Hematopoietic multipotent progenitor cell treated with erythropoietin and hydrocortisone succinate and interleukin-3 and kit ligand, for 17 days (in vitro differentiated cells): ENCODE results near the gene PTPRF.

Experiments used
- DNase-seq: peaks from one replicate; pipeline ENCODE4 v3.0.0-alpha.2; 2015; ENCODE audit warnings: low spot score

The PTPRF gene

DNA sequence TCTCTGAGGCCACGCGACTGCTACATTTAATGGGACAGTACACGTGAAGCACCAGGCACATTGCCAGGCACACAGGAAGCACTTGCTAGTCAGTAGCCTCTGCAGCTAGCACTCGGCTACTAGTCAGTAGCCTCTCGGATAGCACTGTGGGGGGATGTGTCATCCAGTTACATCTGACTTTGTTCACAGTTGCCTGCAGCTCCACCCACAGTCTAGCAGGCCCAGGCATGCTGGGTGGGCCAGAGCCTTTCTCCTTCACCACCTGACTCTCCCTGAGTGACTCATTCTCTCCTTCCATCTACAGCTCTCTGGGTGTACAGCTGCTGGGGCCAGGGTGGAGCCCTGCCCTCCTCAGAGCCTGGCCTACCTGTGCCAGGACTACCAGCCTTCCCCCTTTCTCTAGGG lies 51.5 kb downstream of the PTPRF start:
- peak; percentile 25 for DNase-seq

- no peak for DNase-seq
Measured at GRCh38 chr1:43583058-43583457, 52.4 kb downstream of the PTPRF start.

DNA sequence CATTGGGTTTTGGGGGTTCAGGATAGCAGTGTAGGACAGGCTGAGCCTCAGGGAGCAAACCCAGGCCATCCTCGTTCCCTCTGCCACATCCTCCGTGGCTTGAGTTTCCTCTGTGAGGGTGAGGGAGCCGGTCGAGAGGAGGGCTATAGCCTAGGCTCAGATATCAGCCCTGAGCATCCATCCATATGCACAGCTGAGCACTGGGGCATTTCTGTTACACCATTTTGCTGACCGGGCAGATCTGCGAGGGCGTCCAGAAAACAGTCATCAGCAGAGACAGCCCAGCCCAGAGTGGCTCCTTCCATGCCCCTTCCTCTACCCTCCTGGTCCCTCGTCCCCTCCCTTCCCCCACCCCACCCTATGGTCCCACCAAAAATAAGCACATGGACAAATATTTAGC lies 53.5 kb downstream of the PTPRF start:
- DNase-seq, result no peak

DNA sequence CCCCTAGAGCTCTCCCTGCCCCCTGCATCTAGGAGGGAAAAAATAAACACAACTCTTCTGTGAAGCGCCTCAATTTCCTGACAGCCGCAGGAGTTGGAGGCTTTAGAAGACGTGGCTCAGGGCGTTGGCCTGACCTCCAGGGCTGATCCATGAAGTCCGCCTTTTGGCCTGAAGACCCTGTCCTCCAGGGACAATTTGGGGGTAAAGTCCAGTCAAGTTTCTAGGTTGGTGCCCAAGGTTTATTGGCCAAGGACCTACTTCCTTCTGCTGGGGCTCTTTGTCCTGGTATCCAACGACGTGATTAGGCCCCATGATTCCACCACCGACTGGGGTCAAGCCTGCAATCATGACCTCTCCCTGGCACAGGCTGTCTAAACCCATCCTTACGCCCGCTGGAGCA lies 54.9 kb downstream of the PTPRF start:
- no peak for DNase-seq

- DNase-seq, result no peak
Measured at GRCh38 chr1:43586136-43586731, 55.6 kb downstream of the PTPRF start.

- no peak for DNase-seq
Measured at GRCh38 chr1:43587001-43587400, 56.3 kb downstream of the PTPRF start.

- no peak for DNase-seq
Measured at GRCh38 chr1:43587594-43587993, 56.9 kb downstream of the PTPRF start.

DNA sequence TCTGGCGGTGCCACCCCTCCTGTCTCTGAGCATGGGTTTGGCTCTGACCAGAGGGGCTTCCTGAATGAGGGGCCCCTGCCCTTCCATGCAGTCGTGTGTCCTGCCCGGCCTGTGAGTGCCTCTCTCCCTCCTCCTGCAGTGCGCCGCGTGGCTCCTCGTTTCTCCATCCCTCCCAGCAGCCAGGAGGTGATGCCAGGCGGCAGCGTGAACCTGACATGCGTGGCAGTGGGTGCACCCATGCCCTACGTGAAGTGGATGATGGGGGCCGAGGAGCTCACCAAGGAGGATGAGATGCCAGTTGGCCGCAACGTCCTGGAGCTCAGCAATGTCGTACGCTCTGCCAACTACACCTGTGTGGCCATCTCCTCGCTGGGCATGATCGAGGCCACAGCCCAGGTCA lies 57.9 kb downstream of the PTPRF start:
- no peak for DNase-seq

- no peak for DNase-seq
Measured at GRCh38 chr1:43590388-43590925, 59.8 kb downstream of the PTPRF start.

DNA sequence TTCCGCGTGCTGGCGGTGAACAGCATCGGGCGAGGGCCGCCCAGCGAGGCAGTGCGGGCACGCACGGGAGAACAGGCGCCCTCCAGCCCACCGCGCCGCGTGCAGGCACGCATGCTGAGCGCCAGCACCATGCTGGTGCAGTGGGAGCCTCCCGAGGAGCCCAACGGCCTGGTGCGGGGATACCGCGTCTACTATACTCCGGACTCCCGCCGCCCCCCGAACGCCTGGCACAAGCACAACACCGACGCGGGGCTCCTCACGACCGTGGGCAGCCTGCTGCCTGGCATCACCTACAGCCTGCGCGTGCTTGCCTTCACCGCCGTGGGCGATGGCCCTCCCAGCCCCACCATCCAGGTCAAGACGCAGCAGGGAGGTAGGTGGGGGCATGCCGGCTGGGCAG lies 60.5 kb downstream of the PTPRF start:
- no peak for DNase-seq

GRCh38 chr1:43592051-43592665 lies 61.5 kb downstream of the PTPRF start:
- no peak for DNase-seq

DNA sequence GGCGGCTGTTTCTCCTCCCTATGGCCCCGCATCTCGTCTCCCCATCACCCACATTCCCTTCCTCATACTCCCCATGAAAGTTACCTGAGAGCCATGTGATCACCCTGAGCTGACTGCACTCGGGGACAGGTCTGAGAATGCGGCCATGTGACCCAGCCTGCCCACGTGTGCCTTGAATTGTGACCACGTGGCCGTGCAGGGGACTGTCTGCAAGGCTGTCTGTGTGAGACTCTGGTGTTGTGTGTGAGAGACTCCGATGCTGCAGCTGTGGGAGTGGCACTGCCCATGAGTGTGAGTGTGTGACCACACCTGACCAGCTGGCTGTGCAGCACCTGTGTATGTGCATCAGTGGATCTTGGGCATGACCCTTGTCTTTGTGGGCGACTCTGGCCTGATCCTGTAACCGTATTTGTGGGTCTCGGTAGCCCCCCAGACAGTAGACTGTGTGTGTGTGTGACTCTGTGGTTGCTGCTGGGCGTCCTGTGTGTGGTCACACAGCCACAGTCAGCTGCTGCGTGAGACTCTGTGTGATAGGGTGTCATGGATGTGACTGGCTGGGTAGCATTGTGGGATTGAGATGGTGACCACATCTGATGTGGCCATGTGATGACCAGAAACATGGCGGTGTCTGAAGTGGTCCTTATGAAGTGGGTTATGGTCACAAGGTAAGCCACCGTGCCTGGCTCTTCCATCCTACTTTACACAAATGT lies 62.4 kb downstream of the PTPRF start:
- no peak for DNase-seq

GRCh38 chr1:43596579-43596978 lies 65.9 kb downstream of the PTPRF start:
- no peak for DNase-seq

DNA sequence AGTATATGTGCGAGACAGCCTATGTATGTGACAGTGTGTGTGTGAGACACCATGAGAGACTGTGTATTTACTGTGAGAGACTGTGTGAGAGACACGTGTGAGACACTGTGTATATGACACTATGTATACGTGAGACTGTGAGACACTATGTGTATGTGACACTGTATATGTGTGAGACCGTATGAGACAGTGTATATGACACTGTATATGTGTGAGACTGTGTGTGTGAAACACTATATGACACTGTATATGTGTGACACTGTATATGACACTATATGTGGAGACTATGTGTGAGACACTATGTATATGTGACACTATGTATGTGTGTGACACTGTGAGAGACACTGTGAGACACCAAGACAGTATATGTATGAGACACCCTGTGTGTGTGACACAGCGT lies 66.3 kb downstream of the PTPRF start:
- peak; percentile 9 for DNase-seq

DNA sequence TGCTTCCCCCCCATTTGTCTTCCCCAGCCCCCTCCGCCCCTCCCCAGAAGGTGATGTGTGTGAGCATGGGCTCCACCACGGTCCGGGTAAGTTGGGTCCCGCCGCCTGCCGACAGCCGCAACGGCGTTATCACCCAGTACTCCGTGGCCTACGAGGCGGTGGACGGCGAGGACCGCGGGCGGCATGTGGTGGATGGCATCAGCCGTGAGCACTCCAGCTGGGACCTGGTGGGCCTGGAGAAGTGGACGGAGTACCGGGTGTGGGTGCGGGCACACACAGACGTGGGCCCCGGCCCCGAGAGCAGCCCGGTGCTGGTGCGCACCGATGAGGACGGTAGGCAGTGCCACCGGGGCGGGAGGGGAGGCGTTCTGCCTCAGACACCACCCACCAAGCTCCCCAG lies 67.0 kb downstream of the PTPRF start:
- DNase-seq, result no peak

DNA sequence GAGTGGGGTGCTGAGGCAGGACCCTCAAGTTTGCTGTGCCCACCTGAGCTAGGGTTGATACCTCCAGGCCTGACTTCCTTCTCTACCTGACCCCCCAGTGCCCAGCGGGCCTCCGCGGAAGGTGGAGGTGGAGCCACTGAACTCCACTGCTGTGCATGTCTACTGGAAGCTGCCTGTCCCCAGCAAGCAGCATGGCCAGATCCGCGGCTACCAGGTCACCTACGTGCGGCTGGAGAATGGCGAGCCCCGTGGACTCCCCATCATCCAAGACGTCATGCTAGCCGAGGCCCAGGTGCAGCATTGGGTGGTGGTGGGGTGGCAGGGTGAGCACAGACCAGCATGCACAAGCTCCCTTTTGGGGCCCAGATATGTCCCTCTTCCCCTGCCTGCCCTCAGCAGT lies 67.9 kb downstream of the PTPRF start:
- no peak for DNase-seq

DNA sequence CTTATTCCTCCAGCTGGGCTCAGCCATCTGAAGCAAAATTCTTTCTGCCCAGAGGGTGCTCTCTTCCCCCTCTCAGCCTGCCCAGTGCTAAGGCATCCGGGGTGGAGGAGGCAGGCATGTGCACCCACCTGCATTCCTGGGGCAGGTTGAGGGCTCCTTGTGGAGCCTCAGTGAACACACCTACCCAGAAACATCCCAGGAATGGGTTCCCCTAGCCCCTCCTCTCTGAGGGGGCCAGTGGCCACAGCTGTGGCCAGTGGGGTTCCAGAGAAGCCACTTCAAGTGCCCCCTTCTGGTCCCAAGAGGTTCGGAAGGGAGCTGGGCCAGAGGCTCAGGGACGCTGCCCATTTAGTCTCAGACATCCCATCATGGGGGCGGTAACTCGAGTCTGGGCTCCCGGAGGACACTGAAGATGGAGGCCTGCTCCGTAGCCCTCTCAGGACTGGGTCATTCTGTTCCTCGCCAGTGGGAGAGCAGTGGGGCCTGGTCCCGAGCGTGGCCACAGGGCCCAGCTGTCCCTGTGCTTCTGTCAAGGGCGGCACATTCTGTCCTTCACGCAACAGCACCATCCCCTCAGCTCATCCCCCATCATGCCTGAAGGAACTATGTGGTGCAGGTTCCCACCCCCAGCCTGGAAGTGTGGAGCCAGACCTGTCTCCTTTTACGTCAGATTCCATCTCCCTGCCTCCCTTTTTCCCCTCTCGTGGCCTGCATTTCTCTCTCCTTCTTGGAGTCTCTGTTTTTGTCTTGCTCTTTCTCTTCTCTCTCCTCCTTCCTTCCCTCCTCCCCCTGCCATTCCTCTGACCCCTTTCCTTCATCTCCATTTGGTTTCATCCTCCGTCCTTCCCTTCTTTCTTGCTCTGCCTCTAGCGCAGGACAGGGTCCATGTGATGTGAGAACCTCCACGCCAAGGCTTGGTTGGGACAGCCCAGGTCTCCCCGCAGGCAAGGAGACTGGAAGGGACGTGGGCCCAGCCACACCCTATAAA lies 69.6 kb downstream of the PTPRF start:
- DNase-seq, result no peak

DNA sequence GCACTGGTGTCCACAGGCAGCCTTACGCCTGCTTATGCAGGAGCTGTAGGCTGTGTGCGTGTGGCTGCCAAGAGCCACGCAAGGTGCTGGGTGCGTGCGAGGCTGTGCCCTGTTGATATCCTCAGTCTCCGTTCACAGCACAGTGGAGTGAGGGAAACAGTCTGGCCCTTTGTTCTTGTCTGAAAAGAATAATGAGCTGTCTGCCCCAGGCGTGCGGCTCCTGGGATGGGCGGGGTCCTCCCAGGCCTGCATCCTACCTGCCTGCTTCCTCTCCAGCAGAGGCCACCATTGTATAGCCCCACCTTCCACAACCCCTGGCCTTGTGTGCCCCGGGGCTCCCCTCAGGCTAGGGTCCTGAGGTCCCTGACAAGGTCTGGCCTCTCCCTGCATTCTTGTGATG lies 72.3 kb downstream of the PTPRF start:
- DNase-seq, result no peak

DNA sequence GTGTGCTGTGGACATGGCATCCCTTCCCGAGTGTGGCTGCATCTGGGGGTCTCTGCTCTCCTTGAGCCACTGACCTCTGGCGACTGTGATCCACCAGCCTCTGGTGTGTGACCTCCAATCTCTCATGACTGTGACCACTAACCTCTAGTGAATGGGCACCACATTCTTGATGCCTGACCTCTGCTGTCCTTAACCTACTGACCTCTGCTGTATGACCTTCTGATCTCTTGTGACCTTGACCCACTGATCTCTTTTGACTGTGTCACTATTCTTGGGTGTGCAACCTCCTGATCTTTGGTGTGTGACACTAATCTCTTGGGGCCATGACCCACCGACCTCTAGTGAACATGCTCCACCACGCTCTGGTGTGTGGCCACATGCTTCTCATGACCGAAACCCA lies 73.5 kb downstream of the PTPRF start:
- no peak for DNase-seq

DNA sequence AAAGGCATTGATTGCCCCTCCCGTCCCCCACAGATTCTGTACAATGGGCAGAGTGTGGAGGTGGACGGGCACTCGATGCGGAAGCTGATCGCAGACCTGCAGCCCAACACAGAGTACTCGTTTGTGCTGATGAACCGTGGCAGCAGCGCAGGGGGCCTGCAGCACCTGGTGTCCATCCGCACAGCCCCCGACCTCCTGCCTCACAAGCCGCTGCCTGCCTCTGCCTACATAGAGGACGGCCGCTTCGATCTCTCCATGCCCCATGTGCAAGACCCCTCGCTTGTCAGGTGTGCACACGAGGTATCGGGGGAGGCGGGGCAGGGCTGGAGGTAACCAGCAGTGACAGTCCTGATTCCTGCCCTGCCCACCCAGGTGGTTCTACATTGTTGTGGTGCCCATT lies 74.5 kb downstream of the PTPRF start:
- DNase-seq, result no peak

DNA sequence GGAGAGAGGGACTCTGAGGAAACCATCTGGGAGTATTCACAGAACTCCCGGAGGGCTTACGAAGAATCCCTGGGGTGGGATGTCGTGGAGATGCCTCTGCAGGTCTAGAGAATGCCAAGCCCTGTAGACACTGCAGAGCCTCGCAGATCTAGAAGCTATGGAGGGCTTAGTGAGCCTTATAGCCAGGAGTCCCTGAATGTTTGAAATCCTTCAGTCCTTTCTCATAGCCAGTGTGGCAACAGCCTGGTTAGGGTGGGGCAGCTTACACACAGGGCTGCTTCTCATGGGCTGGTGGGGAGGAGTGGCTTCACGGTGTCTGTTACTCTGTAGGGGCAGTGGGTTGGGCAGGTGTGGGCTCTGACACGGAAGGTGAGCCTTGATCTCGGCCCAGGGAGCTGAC lies 75.1 kb downstream of the PTPRF start:
- no peak for DNase-seq

- no peak for DNase-seq
Measured at GRCh38 chr1:43606624-43607023, 75.9 kb downstream of the PTPRF start.
